Retinal pigment epithelial cell (primary cell): ENCODE results near the gene USP12.

Experiments used
- DNase-seq: peaks from one replicate; pipeline ENCODE4 v3.0.0-alpha.2; 2010; ENCODE audit warnings: low read depth
- H3K4me3 ChIP-seq: 2 replicates; pipeline ENCODE4 v1.5.1; 2011; ENCODE audit warnings: mild to moderate bottlenecking, low read length, control low read depth, moderate library complexity
- CTCF ChIP-seq: conservative IDR thresholded peaks from 2 replicates; pipeline ENCODE4 v1.5.1; 2011; ENCODE audit warnings: low read depth, low read length, control low read depth, inconsistent platforms

The USP12 gene

GRCh38 chr13:27044837-27045570 lies 126.6 kb downstream of the USP12 start:
- no peak overlapping the region for H3K4me3 ChIP-seq
- DNase-seq = no peak
- no peak for TF ChIP-seq CTCF

- H3K4me3 ChIP-seq = no peak overlapping the region
- TF ChIP-seq CTCF = no peak
- DNase-seq = peak; percentile 87
These were observed 128.6 kb downstream of the USP12 start for GRCh38 chr13:27043013-27043412.

- no peak for DNase-seq
- no peak for TF ChIP-seq CTCF
- H3K4me3 ChIP-seq = no peak overlapping the region
These were observed 130.3 kb downstream of the USP12 start for GRCh38 chr13:27041341-27041740.

GRCh38 chr13:27040826-27041108 lies 130.8 kb downstream of the USP12 start:
- no peak for TF ChIP-seq CTCF
- no peak for DNase-seq
- no peak overlapping the region for H3K4me3 ChIP-seq

GRCh38 chr13:27039171-27039701 lies 132.4 kb downstream of the USP12 start:
- H3K4me3 ChIP-seq = no peak overlapping the region
- no peak for DNase-seq
- TF ChIP-seq CTCF = no peak

- no peak overlapping the region for H3K4me3 ChIP-seq
- no peak for TF ChIP-seq CTCF
- peak; percentile 62 for DNase-seq
These were observed 133.3 kb downstream of the USP12 start for GRCh38 chr13:27038323-27038722.

- DNase-seq = no peak
- H3K4me3 ChIP-seq = no peak overlapping the region
- no peak for TF ChIP-seq CTCF
These were observed 134.0 kb downstream of the USP12 start for GRCh38 chr13:27037571-27037970.
